GM18909 (cell line): ENCODE measurements around the gene LCMT2.
"Not testable (repeated sequence)": the region's sequence is repeated elsewhere in the genome, so short reads cannot be mapped to it uniquely, and the experiment has no call there.

Source experiments
- ATAC-seq: cut with Tn5 transposase; IDR thresholded peaks from one replicate; pipeline ENCODE4 v1.9.1; 2021; ENCODE audit warnings: mild to moderate bottlenecking; ENCODE audit not compliant: unreplicated experiment, poor library complexity

The LCMT2 gene

DNA sequence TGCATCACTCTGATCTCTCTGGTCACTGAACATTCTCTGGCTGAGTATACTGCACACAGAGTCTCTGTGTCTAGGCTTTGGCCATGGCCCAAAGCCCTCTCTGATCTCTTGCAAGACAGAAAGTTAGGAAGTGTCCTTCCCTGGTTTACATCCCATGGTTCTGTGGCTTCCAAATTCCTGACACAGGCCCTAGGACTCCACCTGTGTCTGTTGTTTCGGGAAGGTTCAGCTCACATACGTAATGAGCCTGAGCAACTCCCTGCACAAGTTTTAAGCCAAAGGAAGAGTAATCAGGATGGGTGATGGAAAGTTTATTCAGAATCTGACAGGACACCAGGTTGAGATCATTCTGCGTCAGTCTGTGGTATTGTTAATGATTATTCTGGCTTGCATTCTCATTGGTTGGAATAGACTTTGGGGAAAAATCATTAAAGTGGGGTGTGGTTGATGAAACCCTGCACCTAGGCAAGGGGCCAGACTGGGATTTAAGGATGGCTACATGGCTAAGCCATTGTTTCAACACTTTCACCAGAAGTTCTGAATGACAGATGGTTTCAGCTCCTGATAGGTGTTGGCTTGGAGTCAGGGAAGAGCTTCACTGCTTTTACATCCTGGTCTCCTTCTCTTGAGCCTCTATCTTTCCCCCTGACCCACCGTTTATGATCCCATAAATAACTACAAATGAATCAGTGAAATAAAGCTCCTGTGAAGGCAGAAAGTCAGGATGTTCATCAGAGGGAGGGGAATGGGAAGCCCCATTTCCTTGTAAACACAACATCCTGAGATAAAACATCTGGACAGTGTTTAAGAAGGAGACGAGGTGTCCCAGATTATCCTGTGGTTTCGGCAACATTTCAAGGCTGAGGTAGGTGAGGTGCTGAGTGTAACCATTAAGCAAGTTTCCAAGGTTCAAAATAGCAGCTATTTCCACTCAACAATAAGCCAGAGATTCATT, 14.1 kb downstream of the LCMT2 start:
- ATAC-seq: no peak

DNA sequence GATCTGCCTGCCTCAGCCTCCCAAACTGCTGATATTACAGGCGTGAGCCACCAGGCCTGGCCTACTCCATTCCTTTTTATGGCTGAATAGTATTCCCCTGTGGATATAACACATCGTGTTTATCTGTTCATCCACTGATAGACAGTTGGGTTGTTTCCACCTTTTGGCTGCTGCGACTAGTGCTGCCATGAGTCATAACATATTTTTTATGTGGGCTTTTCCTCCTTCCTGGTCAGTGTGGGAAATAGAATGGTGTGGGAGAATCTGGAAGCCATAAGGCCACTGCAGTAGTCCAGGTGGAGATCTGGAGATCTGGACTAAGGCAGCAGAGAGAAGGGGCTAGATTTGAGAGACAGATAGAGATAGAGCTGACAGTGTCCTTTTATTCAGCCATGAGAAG, 16.2 kb downstream of the LCMT2 start:
- no peak for ATAC-seq

DNA sequence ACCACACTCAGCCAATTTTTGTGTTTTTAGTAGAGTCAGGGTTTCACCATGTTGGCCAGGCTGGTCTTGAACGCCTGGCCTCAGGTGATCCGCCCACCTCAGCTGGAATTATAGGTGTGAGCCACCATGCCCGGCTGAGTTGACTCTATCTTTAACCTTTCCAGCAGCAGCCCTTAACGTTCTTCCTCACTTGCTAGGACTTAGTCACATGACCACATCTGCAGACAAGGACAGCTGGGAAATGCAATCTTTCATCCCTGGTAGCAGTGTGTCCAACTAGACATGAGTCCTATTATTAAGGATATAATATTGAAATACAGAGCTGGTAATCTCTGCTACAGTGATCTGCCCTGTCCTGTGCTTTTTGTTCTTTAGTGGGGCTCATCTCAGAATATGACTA, 18.0 kb downstream of the LCMT2 start:
- no peak for ATAC-seq

DNA sequence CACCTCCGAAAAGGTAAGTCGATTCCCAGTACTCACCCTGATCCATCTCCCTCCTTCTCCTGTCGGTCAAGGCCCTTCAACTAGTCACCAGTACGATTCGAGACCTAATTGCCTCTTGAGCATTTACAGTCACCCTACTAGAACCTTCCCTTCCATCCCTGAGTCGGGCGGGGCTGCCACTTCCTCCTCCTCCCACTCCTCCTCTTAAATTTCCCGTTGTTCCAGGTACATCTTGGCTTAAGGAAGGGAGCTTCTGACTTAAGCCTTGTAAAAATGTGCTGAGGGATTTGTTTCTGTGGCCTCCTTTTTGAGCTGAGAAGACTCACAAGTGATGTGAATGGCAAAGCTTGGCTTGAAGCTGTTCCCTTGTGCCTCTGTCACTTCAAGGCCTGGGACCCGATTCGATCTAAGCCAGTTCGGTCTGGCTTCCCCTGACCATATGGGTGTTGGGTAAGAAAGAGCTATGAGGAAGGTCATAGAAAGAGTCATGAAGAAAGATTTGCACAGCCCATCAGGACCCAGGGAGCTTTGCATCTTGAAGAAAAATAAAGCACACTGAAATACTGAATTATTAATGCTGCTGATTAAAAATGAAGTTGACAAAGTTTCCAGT, 28.1 kb downstream of the LCMT2 start, which contains the start of gene TGM7:
Gene TGM7, minus strand, starts transcription at position 51 of the 613 bp plus-strand sequence.
- no peak for ATAC-seq

DNA sequence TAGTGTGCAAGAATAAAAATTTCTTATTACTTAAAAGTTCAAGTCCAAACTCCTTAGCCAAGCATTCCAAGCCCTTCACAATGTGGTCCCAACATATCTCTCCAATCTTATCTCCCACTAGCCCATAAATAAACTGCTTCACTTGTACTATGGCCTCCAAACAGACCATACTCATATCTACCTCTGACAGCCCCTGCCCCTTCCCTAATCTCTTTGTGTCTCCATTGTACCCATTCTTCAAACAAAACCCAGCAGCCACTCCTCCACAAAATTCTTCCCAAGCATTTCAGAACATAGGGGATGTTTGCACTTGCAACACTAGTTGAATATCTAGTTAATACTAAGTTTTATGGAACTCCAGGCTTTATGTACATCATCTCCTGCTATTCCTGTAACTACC, 30.5 kb downstream of the LCMT2 start:
- no peak for ATAC-seq

DNA sequence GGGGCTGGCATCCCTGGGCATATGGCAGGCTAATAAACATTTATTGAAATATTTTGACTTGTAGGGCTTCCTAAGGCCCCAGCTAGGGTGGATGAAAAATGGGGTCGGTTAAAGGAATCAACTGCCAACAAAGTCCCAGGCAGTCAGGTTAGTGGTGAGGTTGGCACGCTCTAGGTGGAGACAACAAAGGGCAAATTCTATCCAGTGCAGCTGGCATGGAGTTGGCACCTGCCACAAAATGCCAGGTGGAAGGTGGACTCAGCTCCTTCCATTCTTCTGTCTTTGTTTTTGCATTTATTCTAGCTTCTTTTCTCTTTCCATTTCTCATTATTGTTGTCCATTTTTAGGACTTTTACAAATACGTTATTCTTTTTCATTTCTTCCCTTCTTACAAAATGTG, 31.0 kb downstream of the LCMT2 start:
- no peak for ATAC-seq

DNA sequence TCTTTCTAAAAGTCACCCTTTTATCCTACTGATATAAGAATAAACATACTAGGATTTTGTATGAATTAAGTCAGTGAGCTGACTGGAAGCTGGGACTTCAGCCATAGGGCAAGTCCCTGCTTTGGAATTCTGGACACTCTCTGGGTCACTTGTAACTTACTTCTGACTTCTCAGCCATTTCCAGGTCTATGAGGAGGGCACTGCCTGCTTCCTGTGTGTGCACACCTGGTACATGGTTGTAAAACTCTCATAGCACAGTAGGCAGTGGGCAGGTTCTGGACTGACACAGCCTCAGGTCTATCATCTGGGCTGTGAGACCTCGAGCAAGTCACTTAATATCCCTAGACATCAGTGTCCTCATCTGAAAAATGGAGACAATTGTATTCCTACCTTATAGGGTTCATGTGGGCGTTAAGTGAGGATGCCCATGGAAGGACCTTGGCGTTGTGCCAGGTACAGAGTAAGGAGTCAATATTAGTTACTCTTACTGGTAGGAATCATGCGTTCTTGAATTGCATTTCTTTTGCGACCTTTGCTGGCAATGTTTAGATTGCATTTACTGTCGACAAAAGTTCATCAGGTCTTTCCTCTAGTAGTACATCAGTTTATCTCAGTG, 36.2 kb downstream of the LCMT2 start:
- ATAC-seq: no peak

DNA sequence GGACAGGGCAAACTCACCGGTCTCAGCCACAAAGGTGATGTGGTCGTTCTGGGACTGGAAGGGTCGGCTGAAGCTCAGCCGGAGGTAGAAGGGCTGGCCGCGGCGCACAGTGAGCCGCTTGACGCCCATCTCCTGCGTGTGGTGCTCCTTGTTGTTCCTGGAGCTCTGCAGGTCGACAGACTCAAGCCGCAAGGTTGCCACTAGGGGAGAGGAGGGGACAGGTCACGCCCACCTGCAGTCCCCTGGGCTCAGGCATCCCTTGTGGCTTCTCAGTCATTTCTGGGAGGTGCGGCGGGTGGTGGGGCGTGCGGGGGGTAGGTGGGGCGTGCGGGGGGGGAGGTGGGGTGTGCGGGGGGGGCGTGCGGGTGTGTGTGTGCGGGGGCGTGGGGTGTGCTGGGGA, 36.9 kb downstream of the LCMT2 start:
- no peak for ATAC-seq

DNA sequence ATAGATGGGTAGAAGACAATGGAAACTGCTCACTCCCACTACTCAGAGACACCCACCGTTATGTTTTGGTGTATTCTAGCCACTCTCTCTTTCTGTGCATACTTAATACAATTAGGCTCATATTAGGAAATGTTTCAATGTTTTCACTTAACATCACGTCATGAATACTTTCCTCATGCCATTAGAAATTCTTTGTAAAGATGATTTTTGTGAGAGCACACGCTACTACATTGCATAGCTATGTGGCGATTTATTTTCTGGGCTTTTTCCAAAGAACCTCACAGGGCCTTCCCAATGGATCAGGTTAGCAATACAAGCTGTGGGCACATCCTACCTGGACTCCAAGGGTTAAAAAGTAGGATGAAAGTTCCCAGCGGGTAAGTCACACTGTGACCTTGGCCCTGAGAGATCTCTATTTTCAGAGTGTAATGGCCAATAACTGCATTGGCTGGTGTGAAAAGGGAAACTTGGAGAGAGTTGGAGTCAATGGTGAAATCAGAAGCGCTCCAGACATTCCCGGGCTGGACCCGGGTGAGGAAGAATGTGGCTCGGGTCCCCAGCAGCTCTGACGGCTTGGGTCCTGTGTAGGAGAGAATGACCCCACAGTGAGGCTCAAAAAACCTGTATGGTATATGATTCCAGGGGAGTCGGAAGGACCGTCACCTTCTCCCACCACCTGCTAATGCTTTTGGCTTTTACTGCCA, 37.8 kb downstream of the LCMT2 start:
- no peak for ATAC-seq

DNA sequence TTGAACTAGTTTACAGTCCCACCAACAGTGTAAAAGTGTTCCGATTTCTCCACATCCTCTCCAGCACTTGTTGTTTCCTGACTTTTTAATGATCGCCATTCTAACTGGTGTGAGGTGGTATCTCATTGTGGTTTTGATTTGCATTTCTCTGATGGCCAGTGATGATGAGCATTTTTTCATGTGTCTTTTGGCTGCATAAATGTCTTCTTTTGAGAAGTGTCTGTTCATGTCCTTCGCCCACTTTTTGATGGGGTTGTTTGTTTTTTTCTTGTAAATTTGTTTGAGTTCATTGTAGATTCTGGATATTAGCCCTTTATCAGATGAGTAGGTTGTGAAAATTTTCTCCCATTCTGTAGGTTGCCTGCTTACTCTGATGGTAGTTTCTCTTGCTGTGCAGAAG, 40.7 kb downstream of the LCMT2 start:
- not testable (repeated sequence) for ATAC-seq

DNA sequence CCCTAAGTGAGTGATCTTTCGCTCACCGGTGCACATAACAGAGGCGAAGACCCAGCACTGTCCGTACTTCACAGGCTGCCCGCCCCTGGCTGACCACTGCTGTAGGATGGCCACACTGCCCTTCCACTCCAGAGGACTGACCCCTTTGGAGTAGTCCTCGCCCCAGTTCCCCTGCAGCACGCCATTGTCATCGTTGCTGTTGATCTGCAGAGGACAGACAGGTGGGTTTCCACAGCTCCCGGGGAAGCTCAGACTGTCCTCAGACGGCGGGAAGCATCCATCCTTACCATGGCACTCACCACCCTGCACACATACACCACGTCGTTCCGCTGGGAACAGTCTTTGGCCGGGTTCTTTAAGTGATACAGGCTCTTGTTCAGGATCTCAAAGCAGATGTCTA, 43.1 kb downstream of the LCMT2 start:
- no peak for ATAC-seq

DNA sequence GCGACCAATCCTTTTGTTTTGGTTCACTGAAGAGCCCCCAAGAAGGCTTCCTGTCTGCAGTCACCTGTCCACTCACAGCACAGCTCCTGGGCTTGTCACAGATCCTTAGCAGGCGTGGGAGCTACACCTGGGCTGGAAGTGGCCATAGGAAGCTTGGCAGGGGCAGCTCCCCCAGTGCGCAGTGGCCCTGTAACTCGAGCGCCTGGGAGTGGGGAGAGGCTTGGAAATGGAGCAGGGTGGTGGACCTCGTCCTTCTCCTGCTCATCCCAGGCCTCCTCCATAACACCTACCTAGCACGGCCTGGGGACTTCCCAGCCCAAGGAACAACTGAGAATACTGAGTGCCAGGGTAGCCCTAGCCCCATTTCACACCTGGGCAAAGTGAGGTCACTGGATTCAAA, 44.3 kb downstream of the LCMT2 start:
- ATAC-seq: no peak

DNA sequence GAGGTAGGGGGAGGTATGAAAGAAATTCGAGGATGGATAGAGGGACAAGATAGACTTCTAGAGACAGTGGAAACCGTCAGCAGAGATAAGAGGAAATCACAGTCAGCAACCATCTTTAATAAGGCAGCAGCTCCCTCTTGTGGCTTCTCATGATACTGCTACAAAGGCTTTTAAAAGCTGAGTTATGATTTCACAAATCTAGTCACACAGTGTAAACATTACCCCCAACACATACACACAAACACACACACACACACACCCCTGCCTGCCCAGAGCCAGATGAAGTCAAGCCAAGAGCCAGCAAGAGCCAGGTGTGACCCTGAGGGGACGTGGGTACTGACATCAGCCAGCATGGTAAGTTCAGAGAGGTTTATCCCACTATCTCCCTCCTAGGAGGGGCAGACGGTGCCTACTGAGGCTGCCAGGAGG, 44.8 kb downstream of the LCMT2 start:
- no peak for ATAC-seq

DNA sequence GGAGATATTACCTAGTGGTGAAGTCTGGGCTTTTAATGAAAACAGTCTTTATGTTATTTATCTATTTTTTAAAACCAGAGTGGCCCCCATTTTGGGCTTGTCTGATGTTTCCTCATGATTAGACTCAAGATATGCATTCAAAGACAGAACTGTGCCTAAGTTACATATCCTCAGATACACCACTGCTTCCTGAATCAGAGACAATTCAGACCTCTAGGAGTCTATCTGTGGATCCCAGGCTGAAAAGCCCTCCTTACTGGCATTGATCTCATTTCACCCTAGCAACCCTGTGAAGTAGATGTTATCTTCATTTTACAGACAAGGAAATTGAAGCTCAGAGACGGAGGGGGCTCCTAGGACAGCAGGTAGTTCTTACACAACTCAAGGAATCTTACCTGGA, 46.8 kb downstream of the LCMT2 start:
- ATAC-seq: no peak

DNA sequence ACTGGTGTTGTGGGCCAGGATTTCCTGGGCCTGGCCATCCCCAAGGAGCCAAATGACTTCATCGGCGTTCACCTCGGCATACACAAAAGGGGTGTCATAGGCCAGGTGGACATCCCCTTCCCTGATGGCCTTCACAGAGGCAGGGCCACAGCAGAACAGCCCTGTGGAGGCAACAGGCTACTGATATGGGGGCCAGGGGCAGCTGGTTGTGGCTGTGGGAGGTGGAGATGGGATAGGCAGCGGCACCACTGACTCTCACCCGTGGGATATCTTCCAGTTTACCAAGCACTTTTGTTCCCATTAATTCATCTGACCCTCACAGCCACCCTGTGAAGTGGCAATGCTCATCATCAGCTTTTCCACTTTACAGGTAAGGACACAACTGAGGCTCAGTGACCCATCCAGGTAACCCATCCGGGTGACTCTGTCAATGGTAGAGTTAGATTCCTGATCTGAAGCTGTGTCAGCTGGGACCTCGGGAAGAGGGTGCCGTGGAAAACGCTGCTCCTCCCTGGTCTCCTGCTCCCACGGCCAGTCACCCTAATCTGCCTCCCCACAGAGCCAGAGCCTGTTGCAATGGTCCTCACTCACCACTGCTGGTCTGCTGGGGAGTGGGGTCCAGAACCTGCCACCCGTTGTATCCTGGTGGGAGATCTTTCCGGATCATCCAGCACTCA, 48.3 kb downstream of the LCMT2 start:
- no peak for ATAC-seq

DNA sequence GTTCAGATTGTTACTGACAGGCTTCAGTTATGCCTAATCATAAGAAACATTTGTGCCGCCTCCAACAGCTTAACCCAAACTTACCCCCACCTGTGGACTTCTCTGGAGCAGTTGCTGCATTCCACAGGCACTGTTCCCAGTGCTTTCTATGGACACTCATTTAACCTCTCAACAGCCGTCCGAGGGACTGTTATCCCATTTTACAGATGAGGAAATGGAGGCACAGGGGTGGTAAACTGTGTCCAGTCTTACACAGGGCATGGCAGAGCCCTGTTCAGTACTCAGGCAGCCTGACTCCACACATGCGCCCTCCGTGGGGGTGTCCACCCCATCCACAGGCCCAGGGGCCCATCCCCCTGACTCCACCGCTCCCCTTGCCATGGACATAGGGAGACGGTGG, 49.4 kb downstream of the LCMT2 start:
- ATAC-seq: no peak

DNA sequence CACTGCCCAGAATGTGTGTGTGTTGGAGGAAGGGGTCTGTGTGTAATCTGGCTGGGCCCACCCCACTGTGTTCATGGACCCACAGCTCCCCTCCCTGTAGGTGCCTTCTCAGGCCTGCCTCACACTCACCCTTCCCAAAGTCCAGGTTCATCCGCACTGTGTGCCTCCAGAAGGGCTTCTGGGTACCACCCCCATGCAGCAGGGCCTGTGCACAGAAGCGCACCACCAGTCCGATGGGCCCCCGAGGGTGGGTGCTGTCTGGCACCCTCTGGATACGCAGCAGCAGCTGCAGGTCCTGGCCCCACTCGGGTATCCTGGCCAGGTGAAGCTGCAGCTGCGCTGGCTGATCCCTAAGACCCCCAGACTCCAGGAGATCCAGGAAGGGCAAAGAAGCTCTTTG, 50.9 kb downstream of the LCMT2 start:
- no peak for ATAC-seq

DNA sequence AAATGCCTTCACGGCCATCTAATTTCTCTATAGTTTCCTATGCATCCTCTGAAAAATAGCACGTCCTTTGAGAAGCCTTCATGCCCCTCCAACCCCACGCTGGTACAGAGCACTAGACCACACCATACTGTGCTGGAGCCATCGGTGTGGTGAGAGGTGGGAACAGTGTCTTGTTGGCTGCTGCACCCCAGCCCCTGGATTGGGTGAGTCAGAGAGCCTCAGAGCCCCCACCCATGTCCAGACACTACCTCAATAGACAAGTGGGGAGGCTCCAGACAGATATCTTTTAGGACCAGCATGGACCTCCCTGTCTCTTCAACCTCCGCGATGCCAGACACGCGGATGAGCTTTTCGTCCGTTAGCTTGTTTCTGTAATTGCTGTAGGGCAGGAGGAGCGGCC, 51.5 kb downstream of the LCMT2 start:
- no peak for ATAC-seq

DNA sequence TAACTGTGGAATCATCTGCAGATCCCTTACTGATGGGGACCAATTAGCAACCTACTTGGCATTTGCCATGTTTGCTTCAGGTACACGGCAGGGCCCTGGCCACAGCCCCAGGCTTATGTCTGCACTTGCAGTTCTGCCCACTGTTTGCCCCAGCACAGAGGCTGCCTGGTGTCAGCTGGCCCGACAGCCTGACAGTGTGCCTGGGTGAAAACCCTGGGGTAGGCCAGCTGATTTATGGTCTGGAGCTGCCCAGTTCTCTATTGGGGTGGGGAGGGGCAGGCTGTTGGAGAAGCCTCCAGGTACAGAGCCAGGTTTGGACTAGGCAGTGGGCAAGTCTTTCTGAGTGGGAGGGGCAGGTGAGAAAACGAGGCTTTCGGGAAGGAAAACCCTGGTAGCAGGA, 52.5 kb downstream of the LCMT2 start:
- no peak for ATAC-seq

DNA sequence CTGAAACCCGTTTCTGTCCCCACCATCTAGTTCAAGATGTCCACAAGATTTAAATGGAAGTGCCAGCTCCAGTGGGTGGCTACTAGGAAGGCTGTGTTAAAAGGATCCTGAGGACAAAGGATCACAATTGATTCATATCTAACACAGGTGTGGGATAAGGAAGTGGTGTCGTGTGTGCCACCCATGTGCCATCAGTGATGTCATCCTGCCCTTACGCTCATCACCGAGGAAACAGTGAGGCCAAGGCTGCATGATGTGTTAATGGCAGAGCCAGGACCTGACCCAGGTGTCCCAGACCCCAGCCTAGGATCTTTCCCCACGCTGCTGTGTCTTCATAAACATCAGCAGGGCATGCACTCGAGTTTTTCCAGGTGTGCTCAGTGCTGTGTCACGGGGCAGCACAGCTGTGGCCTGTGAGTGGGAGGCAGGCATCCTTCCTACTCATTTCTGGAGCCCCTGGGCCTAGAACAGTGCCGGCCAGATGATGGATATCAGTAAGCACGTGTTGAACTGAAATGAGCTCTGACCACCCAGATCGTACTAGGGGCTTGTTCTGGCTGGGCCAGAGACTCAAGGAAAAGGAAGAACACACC, 53.0 kb downstream of the LCMT2 start:
- no peak for ATAC-seq
